Measurements from ENCODE around the gene HAAO. TPM values are rescaled to one million over a fixed set of nuclear protein-coding genes. Genes with fewer than 3 reads are reported as not detected.
A peak's percentile ranks its signal among the peaks of the same experiment; 100 is the strongest.
"Not testable (repeated sequence)": the region's sequence is repeated elsewhere in the genome, so short reads cannot be mapped to it uniquely, and the experiment has no call there.

Gene HAAO
- not detected for polyA plus RNA-seq (2012; ENCODE audit: insufficient read depth, insufficient read length)

DNA sequence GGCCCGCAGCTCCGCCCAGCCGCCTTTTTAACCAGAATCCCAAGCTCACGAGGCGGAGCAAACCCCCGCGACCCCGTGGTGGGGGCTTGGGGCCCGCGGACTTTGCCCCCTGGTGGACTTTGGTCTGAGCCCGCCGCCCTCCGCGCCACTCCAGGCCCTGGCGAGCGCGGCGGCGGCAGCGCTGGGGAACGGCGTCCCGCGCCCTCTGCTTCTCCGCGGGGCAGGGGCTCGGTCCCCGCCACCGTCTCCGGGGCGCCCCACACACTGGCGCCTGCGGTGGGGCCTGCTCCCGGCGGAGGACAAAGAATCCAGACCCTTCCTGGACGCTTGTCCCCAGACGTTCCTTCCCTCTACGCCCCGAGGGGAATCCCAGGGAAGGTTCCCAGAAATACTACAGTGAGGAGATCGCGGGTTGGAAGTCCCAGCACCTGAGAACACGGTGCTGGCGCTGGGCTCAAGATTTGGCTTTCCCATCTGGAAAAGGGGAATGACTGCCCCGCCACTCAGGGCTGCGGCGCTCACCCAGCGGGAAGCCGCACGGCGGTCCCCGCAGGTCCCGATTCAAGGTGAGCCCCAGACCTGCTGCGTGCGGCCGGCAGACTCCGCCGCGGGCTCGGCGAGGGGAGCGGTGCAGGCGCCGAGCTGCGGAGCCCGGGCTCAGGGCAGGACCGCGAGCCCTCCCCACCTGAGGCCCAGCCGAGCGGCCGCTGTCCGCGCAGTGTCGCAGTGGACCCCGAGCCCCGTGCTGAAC is at the start of gene HAAO:
HAAO (minus strand) TSS at position 1 of the 751 bp plus-strand sequence. CDS start 47 bp downstream, outside the sequence.
- no peak for DNase-seq (ENCODE audit: low read depth, low spot score)
- no peak within 1 kb of the TSS for H3K4me3 ChIP-seq (ENCODE audit: low read length)

DNA sequence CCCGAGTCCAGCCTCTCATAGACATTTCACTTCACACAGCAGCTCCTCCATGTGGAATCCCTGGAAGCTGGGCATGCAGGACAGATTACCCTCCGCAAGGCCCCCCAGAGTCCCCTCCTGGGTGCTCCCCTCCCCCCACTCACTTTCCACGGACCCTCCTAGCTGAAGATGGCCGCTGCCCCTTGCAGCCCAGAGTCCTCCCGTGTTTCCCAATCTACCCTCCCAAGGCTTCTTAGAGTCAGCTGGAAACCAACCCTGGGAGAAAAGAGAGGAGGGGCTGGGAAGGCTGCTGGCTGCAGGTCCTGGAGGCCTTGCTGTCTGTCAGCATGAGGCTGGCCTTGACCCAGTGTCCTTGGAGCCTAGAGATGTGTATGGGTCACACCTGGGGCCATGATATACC is 49.0 kb upstream of the HAAO start:
- DNase-seq (ENCODE audit: low read depth, low spot score) = no peak
- H3K4me3 ChIP-seq (ENCODE audit: low read length) = no peak overlapping the region

DNA sequence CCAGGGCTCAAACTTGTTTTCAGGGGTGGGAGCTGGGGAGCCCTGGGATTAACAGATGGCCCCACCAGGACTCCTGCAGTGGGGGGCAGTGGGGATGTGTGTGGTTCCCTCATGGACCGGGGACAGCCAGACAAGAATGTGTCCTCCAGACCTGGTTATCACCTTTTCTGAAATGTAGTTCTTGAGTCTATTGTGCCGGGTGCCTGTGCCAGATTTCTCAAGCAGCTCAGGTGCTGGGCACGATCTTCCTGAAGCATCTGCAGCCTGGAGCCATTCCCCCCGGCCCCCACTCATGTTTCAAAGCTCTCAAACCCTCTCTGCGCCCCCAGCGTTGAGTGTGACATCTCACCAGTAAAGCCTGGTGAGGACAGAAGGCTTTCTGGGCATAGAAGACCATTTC is 48.4 kb upstream of the HAAO start:
- no peak for DNase-seq (ENCODE audit: low read depth, low spot score)
- H3K4me3 ChIP-seq (ENCODE audit: low read length) = no peak overlapping the region

DNA sequence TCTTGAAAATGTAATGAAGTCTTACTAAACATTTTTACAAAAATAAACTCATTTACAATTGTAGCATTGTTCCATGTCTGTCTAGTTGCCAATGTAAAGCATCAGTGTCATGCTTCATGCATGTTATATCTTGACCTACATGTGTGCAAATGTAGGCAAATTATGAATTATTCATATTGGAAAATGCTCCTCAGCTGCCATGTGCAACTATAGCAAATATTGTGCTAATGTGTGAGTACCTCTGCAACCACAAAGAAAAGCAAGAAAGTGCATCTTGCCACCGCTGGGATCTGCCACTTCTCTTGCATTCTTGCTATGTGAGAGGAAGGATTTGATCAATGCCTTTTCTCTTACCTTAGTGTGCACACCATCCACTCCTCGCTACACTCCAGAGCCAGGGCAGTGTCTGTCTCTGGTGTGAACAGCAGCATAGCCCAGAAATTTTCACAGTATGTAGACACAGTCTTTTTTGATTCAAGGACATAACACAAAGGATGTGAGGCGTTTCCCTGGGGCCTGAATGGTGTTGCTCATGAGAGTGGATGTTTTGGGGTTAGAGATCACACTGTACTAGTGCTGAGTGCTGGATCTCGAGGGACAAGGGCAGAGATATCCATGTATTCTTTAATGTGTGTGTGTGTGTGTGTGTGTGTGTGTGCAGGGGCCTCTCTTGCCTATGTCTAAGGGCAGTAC is 47.6 kb upstream of the HAAO start:
- no peak overlapping the region for H3K4me3 ChIP-seq (ENCODE audit: low read length)
- no peak for DNase-seq (ENCODE audit: low read depth, low spot score)

DNA sequence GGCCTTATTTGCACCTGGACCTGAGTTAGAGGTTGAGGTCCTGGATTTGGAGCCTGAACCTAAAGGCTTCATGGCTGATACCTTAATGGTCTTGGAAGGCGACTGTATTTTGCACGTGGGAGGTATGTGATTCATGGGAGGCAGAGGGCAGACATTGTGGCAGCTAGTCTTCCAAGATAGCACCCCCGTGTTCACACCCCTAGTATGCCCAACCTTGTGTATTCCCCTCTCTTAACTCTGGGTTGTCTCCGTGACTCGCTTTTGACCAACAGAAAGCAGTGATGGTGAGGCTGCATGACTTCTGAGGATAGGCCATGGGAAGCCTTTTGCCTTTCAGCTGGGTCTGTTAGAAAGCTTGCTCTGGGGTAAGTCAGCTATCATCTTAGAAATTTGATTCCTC is 45.8 kb upstream of the HAAO start:
- no peak for DNase-seq (ENCODE audit: low read depth, low spot score)

DNA sequence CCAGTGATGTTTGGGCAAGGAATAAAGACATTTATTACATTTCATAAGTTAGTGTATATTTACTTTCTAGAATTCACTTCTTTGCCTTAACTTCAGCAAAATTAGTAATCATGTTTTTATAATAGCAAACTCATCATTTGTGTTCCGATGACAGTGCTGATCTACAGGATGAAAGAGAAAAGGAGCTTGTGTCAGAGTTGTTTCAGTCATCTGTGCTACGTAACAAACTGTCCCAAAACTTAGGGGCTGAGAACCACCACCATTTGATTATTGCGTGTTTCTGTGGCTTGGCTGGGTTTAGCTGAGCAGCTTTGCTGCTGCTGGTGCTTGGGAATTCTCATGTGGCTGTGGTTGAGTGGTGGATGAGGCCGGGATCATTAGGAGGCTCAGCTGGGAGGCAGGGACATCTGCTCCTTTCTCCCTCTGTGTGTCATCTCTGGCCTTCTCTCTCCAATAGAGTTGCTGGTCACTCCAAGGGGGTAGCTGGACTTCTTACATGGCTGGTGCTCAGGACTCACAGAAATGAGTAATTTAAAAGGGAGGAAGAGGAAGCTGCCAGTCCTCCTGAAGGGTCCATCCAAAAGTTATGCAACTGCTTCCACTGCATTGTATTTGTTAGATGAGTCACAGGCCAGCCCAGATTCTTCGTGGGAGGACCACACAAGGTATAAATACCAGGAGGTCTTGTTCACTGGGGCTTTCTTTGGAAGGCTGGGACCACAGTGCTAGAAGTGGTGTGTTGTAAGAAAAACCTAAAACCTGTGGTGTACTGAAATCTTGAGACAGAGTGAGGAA is 43.4 kb upstream of the HAAO start:
- DNase-seq (ENCODE audit: low read depth, low spot score) = no peak
- no peak overlapping the region for H3K4me3 ChIP-seq (ENCODE audit: low read length)

More for the DNA sequence above, 45.8 kb upstream of the HAAO start:
- H3K4me3 ChIP-seq (ENCODE audit: low read length) = no peak overlapping the region

DNA sequence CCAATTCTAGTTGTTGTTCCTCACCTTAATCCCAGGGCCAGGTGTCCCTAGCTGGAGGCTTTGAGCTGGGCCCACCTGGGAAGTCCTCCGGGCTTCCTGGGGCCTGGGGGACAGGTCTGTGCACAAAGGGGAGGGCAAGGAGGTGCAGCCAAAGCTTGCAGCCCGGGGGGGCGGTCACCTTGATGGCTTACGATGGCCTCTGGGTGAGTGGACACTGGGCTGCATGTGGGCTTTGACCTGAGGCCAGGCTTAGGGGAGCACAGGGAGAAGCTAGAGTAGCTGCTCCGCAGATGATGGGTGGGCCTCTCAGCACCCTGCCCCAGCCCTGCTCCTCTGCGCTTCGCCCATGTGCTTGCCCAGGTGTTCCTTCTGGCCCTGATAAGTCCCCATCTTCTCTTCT is 41.8 kb upstream of the HAAO start:
- DNase-seq (ENCODE audit: low read depth, low spot score) = no peak
- no peak overlapping the region for H3K4me3 ChIP-seq (ENCODE audit: low read length)

DNA sequence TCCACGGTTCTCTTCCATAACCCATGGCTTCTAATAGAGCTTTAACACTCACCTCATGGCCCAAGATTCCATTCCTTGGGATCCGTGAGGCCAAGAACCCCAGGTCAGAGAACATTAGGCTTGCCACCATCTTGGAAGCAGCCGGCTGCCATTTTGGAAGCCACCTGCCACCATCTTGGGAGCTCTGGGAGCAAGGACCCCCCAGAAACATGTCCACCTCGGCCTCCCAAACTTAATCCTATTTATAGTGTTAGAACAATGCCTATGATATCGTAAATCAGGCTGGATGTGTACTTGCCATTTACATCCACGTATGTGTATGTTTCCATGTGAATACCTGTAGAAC is 39.9 kb upstream of the HAAO start:
- DNase-seq (ENCODE audit: low read depth, low spot score) = no peak
- H3K4me3 ChIP-seq (ENCODE audit: low read length) = no peak overlapping the region

DNA sequence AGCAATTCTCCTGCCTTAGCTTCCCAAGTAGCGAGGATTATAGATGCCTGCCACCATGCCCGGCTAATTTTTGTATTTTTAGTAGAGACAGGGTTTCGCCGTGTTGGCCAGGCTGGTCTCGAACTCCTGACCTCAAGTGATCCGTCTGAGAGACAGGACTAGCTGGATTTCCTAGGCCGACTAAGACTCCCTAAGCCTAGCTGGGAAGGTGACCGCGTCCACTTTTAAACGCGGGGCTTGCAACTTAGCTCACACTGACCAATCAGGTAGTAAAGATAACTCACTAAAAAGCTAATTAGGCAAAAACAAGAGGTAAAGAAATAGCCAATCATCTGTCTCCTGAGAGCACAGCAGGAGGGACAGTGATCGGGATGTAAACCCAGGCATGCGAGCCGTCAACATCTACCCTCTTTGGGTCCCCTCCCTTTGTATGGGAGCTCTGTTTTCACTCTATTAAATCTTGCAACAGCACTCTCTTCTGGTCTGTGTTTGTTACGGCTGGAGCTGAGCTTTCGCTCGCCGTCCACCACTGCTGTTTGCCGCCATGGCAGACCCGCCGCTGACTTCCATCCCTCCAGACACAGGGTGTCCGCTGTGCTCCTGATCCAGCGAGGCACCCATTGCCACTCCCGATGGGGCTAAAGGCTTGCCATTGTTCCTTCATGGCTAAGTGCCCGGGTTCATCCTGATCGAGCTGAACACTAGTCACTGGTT is 39.3 kb upstream of the HAAO start:
- DNase-seq (ENCODE audit: low read depth, low spot score); H3K4me3 ChIP-seq (ENCODE audit: low read length): not testable (repeated sequence)

DNA sequence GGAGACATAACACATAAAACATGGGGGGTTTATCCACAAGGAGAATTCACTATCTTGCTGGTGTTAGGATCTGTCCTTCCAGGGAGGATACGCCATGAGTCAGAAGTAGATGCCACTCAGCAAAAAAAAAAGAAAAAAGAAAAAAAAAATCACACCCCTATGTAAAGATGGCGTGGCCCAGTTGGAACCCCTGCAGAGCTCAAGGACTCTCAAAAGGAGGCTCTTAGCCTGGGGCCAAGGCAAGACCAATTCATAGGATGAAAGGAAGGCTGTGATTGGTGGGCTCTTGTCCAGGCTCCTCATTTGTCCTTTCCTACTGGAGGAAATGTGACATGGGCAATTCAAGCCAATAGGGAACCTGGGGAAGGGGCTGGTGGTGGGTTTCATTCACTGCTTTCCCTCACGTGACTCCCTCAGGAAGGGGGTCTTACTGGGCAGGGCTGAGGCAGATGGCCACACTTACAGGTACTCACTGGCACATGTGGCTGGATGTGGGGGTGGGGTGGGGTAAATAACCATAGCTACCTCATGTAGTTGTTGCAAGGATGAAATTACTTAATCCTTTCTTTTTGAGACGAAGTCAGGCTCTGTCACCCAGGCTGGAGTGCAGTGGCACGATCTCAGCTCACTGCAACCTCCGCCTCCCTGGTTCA is 38.7 kb upstream of the HAAO start:
- DNase-seq (ENCODE audit: low read depth, low spot score) = no peak
- H3K4me3 ChIP-seq (ENCODE audit: low read length) = no peak overlapping the region

DNA sequence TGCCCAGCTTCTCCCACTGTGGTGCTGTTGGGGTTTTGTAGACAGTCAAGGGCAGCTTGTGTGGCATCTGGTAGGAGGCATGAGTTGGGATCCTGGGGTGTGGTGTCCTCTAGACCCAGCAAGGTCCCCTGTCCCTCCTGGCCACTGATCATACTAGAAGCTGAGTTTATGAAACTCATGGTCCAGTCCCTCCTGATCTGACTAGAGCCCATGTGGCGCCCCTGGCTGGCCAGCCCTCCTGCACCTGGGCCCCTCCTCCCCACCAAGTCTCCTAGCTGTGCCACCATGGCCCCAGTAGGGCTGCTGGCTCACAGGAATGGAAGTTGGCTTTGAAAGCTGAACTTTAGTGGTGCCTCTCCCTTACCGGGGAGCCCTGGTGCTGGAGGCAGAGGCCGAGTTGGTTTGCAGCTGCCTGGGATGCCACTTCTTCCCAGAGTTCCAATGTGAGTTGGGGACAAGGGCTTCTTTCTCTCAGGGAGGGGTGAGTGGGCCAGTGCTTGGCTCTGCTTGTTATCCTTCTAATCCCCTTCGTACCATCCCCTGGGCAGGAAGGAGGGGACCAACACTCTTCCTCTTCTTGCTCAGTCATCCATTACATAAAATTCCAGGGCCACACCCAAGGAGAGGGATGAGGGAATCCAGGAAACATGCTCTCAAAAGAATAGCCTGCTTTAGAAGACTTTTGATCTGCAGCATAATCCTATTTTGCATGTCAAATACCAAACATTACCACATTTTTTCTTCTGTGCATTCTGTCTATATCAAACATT is 37.5 kb upstream of the HAAO start:
- no peak overlapping the region for H3K4me3 ChIP-seq (ENCODE audit: low read length)
- DNase-seq (ENCODE audit: low read depth, low spot score) = no peak

DNA sequence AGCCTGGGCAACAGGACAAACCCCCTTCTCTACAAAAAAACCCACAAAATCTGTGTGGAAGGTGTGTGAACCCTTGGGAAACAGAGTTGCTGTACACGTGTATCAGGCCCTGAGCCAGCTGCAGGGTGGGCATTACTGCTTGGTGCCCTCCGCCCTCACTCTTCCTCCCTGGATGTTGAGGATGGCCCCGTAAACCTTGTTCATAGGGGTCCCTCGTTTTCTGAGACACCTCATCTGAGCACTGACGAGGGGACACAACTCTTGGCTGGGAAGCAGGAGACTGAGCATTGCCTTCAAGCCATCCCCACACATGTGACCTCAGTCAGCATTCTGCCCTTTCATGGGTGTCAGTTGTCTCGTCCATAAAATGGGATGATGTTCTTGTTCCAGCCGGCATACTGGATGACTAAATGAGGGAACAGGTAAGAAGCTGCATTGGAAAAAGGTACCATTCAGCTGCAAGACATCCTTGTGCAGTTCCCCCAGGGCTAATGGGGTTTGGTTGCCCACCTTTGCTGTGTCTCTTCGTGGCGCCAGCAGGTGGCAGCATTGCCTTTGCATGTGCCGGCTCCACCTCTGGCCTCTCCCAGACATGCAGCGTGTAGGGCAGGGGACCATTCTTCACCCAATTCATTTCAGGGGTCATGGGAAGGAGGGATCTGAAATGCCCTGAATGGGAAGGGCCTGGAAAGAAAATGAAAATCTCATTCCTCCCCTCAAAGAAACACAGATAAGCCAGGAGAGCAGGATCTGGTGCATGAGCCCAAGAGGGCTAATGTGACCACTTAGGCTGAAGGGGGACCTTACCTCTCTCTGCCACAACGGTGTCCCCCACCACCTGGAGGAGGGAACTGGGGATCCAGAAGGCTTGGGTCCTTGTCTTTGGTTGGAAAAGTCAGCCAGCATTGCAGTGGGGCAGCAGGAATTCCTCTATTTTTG is 36.4 kb upstream of the HAAO start:
- H3K4me3 ChIP-seq (ENCODE audit: low read length) = no peak overlapping the region
- DNase-seq (ENCODE audit: low read depth, low spot score) = peak; percentile 42

DNA sequence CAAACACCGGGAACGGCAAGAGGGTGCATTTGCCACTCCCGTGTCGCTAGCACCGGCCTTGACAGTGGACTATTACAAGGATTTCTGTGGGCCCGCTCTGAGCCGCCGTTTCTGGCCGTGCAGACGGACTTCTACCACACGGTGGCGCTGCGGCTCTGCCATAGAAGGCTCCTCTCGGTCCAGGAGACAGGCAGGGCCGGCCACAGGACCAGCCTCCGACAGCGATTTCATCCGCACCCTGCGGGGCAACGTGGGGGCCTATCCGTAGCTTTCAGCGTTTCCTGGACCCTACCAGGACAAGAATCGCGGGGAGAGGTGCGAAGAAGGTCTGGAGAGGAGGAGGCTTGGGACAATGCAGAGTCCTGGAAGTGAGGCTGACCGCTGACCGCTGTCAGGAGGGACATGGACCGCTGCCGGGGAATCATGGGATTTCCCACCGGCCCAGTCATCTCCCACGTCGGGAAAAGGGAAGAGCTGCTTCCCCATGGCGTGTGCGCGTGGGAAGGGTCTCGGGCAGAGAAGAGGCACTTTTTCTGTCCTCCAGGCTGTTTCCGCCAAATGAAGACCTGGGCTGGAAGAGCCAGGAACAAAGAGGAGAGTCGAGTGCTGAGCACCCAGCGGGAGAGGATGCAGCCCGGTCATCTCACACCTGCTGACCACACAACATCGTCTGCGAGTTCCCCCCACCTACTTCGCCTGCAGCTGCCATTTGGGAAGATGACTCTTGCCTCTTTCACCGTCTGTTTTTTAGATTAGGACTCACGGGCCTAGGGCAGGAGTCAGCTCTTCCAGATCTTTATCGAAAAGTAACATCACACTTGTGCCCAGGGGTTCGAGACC is 35.5 kb upstream of the HAAO start:
- peak; percentile 22 for DNase-seq (ENCODE audit: low read depth, low spot score)
- no peak overlapping the region; the same call in 1 of the 2 replicates for H3K4me3 ChIP-seq (ENCODE audit: low read length)

DNA sequence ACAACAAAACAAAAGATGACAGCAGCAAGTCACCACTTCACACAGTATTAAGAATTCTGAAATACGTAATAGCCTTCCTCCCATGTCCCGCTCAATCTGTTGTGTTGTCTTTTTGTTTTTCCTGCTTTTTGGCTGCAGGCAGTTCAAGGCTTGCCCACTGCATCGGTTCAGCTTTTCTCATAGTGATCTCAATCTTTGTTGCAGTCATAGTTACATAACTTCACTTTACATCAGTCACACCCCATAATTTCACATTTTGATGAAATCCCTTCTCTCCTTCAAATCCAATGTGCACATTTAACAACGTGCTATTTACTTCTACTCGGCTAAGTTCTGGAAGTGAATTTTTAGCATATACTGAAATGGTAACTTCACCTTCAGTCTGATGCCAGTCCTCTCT is 33.8 kb upstream of the HAAO start:
- no peak overlapping the region for H3K4me3 ChIP-seq (ENCODE audit: low read length)
- DNase-seq (ENCODE audit: low read depth, low spot score) = no peak

DNA sequence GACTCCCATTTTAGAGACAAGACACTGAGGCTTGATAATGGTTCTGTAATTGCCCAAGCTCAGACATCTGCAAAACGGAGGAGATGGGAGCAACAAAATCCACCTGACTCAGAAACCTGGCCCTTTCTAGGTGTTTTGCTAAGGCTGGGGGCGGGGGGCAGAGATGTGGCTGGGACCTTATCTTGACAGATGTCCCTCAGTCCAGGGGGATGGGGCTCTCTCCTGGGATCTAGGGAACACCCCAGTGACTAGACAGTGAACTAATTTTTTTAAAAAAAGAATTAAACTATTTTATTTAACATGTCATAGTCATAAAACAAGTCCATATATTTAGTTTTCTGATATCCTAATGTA is 32.0 kb upstream of the HAAO start:
- no peak overlapping the region for H3K4me3 ChIP-seq (ENCODE audit: low read length)
- DNase-seq (ENCODE audit: low read depth, low spot score) = no peak

DNA sequence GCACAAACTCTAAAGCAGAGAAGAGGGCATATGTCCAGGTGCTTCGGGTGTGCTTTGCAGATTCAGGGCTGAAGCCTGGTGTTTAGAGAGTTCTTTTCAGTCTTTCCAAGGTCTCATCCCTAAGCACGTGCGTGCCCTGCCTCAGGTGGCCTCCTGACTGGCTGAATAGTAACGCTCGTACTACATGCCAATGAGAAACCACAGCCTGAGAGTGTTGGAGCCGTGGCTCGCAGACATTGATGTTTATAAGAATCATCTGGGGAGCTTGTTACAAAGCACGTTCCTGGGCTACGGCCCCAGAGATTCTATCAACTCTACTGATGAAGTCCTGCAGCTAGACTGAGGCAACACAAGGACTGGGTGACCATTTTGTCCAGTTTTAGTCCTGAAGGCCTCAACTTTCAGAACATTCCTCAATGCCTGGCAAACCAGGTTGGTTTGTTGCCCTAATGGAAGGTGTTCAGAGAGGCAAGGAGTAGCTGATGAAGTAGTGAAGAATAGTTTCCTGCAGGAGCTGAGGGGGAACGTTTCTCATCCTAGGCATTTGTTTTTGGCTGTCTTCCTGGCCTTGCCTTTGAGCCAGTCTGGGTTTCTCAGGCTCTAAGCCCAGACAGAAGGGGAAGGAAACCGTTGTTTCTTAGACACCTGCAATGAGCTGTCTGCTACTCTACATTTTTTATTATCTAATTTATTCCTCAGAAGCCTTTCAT is 31.5 kb upstream of the HAAO start:
- DNase-seq (ENCODE audit: low read depth, low spot score) = no peak
- H3K4me3 ChIP-seq (ENCODE audit: low read length) = no peak overlapping the region

All from Jurkat, Clone E6-1 (cell line).